NCI-H2196 treated with DMSO at 0.1 percent for 48 hours (cell line): ENCODE measurements around the gene MSLN.
"Not testable (repeated sequence)": the region's sequence is repeated elsewhere in the genome, so short reads cannot be mapped to it uniquely, and the experiment has no call there.

Source experiments
- DNase-seq: peaks from one replicate; lab custom pipeline; 2025; ENCODE audit not compliant: unreplicated experiment; lab: John Stamatoyannopoulos, UW

MSLN gene

DNA sequence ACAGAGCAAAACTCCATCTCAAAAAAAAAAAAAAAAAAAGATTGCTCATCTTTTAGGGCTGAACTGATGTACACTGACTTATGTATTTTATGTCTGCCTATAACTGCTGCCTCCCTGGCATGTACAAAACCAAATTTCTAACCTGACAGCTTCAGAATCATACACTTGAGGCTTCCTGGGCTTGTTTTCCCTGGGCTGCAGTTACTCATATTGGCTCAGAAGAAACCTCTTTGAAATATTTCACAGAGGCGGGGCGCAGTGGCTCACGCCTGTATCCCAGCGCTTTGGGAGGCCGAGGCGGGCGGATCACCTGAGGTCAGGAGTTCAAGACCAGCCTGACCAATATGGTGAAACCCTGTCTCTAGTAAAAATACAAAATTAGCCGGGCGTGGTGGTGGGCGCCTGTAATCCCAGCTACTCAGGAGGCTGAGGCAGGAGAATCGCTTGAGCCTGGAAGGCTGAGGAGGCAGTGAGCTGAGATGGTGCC lies 6.4 kb upstream of the MSLN start:
- not testable (repeated sequence) for DNase-seq

DNA sequence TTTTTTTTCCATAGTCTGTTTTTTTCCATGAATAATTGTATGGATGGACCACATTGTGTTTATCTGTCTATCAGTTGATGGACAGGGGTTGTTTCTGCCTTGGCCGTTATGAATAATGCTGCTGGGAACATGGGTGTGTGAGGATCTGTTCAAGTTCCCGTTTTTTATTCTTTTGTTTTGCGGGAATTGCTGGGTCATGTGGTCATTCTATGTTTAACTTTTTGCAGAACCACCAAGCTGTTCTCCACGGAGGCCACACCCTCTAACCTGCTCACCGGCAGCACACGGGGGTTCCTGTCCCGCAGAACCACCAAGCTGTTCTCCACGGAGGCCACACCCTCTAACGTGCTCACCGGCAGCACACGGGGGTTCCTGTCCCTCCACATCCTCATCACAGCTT lies 5.9 kb upstream of the MSLN start:
- DNase-seq: no peak

DNA sequence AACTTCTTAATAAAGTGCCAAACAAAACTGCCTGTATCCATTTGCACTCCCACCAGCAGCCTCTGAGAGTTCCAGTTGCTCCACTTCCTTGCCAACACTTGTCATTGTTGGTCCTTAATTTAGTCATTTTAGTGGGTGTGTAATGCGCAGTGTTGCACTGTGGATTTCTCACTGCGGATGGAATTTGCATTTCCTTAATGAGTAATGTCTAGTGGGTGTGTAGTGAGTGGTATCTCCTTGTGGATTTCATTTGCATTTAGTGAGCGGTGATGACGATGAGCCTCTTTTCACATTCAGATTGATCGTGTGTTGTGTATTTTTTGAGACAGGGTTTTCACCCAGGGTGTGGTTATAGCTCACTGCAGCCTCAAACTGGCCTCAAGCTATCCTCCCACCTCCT lies 4.1 kb upstream of the MSLN start:
- DNase-seq: no peak

GRCh38 chr16:759110-759910 lies 1.2 kb upstream of the MSLN start:
- DNase-seq: no peak

DNA sequence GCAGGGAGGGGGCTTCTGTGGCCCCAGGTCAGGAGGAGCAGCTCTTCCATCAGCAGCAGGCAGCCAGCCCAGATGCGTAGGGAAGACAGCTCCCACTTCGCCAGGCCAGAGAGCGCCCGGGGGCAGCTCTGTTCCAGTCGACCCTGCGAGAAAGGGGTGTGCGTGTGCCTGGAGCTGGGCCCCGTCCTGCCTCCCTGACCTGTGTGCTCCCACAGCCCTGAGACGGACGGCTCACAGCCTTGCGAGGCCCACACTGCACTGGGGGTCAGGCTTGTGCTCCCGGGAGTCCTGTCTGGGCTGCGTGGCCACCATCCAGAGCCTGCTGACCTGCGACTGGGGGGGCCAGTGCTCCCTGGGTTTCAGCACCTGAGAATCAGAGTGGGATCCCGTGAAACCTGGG lies 469 bp upstream of the MSLN start:
- no peak for DNase-seq

DNA sequence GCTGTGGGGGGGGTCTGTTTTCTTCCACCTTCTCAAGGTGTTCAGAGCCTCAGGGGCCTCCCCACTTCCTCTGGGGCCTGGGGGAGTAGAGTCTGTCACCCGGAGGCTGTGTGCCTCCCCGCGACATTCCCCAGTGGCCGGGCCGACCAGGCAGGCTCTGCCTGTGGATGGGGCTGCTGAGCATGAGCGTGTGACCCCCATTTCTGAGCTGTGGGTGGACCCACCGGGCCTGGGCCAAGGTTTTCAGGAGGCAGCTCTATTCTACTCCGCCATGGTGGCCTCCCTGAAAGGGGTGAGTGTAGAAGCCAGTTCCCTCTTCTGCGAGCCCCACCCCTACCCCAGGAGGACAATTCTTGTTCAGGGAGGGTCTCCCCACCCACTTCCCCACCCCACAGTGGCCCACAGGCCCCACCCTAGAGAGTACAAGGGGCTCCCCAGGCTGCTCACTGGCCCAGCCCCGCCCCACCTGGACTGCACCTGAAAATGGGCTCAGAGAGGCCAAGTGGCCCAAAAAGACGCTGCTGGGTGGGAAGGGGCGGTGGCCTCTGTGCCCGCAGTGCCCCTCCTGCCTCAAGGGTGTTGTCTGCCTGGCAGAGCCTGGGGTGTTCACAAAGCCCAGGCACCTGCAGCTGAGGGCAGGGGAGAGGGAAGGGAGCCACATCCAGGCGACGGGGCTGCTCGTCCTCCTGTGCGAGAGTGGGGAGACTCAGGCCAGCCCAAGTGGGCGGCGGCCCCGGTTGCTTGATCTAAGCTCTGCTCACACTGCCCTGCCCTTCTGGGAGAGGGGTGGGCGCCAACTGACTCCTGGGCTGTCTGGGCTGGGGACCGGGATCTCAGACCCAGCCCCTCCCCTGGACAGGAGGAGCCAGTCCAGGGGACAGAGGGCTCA lies 1.3 kb downstream of the MSLN start:
- no peak for DNase-seq

- DNase-seq: no peak
These were observed 2.2 kb downstream of the MSLN start for GRCh38 chr16:762595-763268.

- no peak for DNase-seq
These were observed 3.0 kb downstream of the MSLN start for GRCh38 chr16:763369-764183.

DNA sequence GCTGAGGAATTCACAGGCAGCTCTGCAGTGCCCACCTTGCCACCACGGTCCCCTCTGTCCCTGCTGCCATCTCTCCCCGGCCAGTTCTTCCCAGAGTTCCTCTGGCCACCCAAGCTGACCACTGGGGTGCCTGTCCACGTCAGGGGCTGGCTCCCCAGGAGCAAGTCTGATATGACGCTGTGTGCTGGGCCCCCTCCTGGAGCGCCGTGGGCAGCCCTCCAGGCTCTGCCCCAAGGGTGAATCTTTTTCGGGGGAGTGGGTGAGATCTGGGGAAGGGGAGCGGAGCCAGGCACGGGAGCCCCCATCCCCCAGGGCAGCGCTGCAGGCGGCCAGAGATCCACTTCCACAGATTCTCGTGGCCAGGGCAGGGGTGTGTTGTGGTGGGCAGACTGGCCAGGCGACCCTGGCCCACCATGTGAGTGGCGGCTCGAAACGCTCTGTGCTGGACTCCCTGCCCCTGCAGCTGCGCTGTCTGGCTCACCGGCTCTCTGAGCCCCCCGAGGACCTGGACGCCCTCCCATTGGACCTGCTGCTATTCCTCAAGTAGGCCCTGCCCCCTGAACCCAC lies 3.7 kb downstream of the MSLN start:
- DNase-seq: no peak

GRCh38 chr16:764848-765487 lies 4.4 kb downstream of the MSLN start:
- DNase-seq: no peak

DNA sequence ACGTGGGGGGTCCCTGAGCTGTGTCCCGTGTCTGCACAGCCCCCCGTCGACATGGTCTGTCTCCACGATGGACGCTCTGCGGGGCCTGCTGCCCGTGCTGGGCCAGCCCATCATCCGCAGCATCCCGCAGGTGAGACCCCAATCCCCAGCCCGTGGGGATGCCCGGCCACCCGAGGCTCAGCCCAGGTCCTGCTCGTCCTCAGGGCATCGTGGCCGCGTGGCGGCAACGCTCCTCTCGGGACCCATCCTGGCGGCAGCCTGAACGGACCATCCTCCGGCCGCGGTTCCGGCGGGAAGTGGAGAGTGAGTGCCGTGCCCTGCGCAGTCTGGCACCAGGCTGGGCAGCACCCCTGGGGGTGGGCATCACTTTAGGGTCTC lies 4.9 kb downstream of the MSLN start:
- DNase-seq: no peak

DNA sequence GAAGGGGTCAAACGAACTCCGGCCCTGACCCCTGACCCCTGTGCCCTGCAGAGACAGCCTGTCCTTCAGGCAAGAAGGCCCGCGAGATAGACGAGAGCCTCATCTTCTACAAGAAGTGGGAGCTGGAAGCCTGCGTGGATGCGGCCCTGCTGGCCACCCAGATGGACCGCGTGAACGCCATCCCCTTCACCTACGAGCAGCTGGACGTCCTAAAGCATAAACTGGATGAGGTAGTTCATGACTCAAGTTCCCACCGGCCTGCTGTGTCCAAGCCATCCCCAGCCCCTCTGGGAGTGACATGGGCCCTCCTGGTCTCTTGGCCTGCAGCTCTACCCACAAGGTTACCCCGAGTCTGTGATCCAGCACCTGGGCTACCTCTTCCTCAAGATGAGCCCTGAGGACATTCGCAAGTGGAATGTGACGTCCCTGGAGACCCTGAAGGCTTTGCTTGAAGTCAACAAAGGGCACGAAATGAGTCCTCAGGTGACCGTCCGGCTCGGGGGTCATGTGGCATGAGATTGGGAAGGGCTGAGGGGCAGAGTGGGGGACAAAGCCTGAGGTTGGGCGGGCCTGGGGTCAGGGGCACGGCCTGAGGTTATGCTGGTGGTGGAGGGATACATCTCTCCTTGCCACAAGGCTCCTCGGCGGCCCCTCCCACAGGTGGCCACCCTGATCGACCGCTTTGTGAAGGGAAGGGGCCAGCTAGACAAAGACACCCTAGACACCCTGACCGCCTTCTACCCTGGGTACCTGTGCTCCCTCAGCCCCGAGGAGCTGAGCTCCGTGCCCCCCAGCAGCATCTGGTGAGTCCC lies 5.7 kb downstream of the MSLN start:
- DNase-seq: no peak

- no peak for DNase-seq
These were observed 6.5 kb downstream of the MSLN start for GRCh38 chr16:766820-767640.

- no peak for DNase-seq
These were observed 7.3 kb downstream of the MSLN start for GRCh38 chr16:767743-768235.

DNA sequence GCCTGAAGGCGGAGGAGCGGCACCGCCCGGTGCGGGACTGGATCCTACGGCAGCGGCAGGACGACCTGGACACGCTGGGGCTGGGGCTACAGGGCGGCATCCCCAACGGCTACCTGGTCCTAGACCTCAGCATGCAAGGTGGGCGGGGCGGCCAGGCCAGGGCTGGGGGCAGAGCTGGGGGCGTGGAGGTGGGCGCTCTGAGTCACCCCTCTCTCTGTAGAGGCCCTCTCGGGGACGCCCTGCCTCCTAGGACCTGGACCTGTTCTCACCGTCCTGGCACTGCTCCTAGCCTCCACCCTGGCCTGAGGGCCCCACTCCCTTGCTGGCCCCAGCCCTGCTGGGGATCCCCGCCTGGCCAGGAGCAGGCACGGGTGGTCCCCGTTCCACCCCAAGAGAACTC lies 7.9 kb downstream of the MSLN start:
- DNase-seq: no peak

DNA sequence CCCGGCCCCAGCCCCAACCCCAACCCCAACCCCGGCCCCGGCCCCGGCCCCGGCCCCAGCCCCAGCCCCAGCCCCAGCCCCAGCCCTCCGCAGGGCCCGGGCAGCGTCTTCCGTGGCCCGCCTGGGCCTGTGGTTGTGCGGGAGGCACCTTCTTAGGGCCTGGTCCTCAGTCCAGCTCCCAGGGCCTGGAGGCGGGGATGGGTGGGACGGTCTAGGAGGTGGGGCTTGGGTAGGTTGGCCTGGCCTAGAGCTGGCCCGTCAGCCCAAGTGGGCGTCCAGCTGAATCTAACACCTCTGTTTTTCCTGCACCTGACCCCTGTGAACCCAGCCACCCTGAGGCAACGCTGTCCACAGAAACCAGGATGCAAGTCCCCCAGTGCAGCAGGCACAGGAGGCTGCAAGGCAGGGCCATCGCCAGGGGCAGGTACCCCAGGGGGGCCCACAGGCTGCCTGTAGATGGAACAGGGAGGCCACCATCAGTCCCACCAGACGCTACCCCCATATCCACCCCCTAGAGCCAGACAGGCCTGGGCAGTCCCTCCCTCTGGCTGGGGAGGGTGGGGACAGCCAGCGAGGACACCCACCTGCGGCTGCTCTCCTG lies 8.8 kb downstream of the MSLN start:
- no peak for DNase-seq

DNA sequence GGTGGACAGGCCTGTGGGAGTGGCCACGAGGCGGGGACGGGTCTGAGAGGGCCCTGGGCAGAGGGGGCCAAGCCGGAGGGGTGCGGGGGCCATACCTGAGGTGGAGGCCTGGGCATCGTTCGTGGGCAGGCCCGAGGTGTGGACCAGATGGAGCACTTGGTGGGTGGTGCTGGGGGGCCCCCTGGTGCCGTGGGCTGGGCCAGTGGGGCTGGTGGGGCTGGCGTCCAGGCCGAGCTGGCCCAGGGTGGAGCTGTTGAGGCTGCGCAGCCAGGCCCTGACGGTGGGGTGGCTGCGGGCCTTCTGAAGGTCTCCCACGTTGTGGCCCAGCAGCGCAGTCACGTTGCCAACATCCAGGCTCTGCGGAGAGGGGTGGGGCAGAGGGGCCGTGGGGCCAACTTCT lies 9.4 kb downstream of the MSLN start:
- no peak for DNase-seq

DNA sequence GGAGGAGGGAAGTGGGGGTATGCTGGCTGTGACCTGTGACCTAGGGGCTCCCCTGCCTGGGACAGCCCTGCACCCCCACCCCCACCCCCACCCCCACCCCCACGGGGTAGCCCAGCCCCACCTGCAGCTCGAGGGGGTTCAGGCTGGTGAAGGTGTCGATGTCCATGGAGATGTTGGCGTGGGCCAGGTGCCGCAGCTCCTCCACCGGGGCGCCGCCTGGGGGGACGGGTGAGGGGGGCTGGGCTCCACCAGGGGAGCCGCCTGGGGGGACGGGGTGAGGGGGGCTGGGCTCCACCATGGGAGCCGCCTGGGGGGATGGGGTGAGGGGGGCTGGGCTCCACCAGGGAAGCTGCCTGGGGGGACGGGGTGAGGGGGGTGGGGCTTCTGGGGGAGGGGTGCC lies 9.9 kb downstream of the MSLN start:
- no peak for DNase-seq
